WTC11 (cell line): Measurements from ENCODE around the gene SMIM26. TPM values are rescaled to one million over a fixed set of nuclear protein-coding genes. Genes with fewer than 3 reads are reported as not detected.

Experiments
- ATAC-seq: fragments of 200-7000 bp; cut with Tn5 transposase; 2 replicates; pipeline ENCODE4 v1.10.0; 2021; ENCODE audit warnings: mild to moderate bottlenecking, moderate library complexity
- CTCF ChIA-PET: fragments of 300-600 bp; sonication (Branson Sonifier 250); formaldehyde crosslinking; loops from one replicate; lab custom pipeline; 2021; ENCODE audit warnings: antibody characterized with exemption; lab: Charles Lee
- POLR2A ChIA-PET: fragments of 350-600 bp; sonication (Branson Sonifier 250); formaldehyde crosslinking; loops from one replicate; lab custom pipeline; 2021; ENCODE audit warnings: antibody characterized with exemption; lab: Charles Lee
- DNase-seq: peaks from one replicate; pipeline ENCODE4 v3.0.0; 2021; ENCODE audit warnings: low spot score
- H3K27ac Mint-ChIP-seq: 2 replicates; pipeline ENCODE4 v1.8.0; 2021; ENCODE audit warnings: mixed read lengths
- H3K27me3 Mint-ChIP-seq: 2 replicates; pipeline ENCODE4 v1.8.0; 2021; ENCODE audit warnings: low read depth, mild to moderate bottlenecking, moderate library complexity, mixed read lengths
- H3K36me3 Mint-ChIP-seq: 2 replicates; pipeline ENCODE4 v1.8.0; 2021; ENCODE audit warnings: mixed read lengths
- H3K4me1 Mint-ChIP-seq: 2 replicates; pipeline ENCODE4 v1.8.0; 2022; ENCODE audit warnings: mixed read lengths
- H3K4me3 Mint-ChIP-seq: 2 replicates; pipeline ENCODE4 v1.8.0; 2021; ENCODE audit warnings: mild to moderate bottlenecking, moderate library complexity, mixed read lengths
- H3K9me3 Mint-ChIP-seq: 2 replicates; pipeline ENCODE4 v1.8.0; 2021; ENCODE audit warnings: mixed read lengths
- ATF1 ChIP-seq: sonication (generic); formaldehyde crosslinking; IDR thresholded peaks from 2 replicates; pipeline ENCODE4 v1.8.1; 2023; ENCODE audit warnings: mild to moderate bottlenecking, moderate library complexity, missing genetic modification reagents
- CREB1 ChIP-seq: sonication (generic); formaldehyde crosslinking; IDR thresholded peaks from 2 replicates; pipeline ENCODE4 v1.8.0; 2023; ENCODE audit warnings: mild to moderate bottlenecking, missing genetic modification reagents
- E2F4 ChIP-seq: sonication (generic); formaldehyde crosslinking; IDR thresholded peaks from 2 replicates; pipeline ENCODE4 v1.8.1; 2022; ENCODE audit warnings: low read depth, mild to moderate bottlenecking, moderate library complexity, missing genetic modification reagents, borderline replicate concordance
- ERG ChIP-seq: fragments of 250-450 bp; sonication (Bioruptor Pico); IDR thresholded peaks from 2 replicates; pipeline ENCODE4 v1.8.0; 2021; ENCODE audit warnings: mild to moderate bottlenecking
- FOXJ3 ChIP-seq: sonication (generic); formaldehyde crosslinking; IDR thresholded peaks from 2 replicates; pipeline ENCODE4 v1.9.0; 2021; ENCODE audit warnings: missing genetic modification reagents, mild to moderate bottlenecking, borderline replicate concordance
- GRHL2 ChIP-seq: fragments of 250-450 bp; sonication (Bioruptor Pico); IDR thresholded peaks from 2 replicates; pipeline ENCODE4 v1.8.0; 2022; ENCODE audit warnings: mild to moderate bottlenecking, moderate library complexity; ENCODE audit not compliant: insufficient replicate concordance, severe bottlenecking
- NFATC4 ChIP-seq: fragments of 250-450 bp; sonication (Bioruptor Pico); IDR thresholded peaks from 2 replicates; pipeline ENCODE4 v1.9.0; 2021; ENCODE audit warnings: mild to moderate bottlenecking
- PRRX2 ChIP-seq: fragments of 250-450 bp; sonication (Bioruptor Pico); IDR thresholded peaks from 2 replicates; pipeline ENCODE4 v1.8.0; 2021; ENCODE audit warnings: mild to moderate bottlenecking
- RELA ChIP-seq: sonication (generic); formaldehyde crosslinking; IDR thresholded peaks from 2 replicates; pipeline ENCODE4 v1.8.1; 2022; ENCODE audit warnings: missing genetic modification reagents, mild to moderate bottlenecking, borderline replicate concordance
- SMAD3 ChIP-seq: sonication (generic); formaldehyde crosslinking; IDR thresholded peaks from 2 replicates; pipeline ENCODE4 v1.8.0; 2022; ENCODE audit warnings: missing genetic modification reagents, mild to moderate bottlenecking, borderline replicate concordance
- SOX15 ChIP-seq: fragments of 250-450 bp; sonication (Bioruptor Pico); IDR thresholded peaks from 2 replicates; pipeline ENCODE4 v1.9.0; 2021; ENCODE audit warnings: mild to moderate bottlenecking
- TEAD1 ChIP-seq: sonication (generic); formaldehyde crosslinking; IDR thresholded peaks from 2 replicates; pipeline ENCODE4 v1.8.0; 2022; ENCODE audit warnings: mild to moderate bottlenecking, missing genetic modification reagents
- USF2 ChIP-seq: sonication (generic); formaldehyde crosslinking; IDR thresholded peaks from 2 replicates; pipeline ENCODE4 v1.8.1; 2023; ENCODE audit warnings: mild to moderate bottlenecking, missing genetic modification reagents, moderate library complexity
- ZMAT4 ChIP-seq: fragments of 250-450 bp; sonication (Bioruptor Pico); IDR thresholded peaks from 2 replicates; pipeline ENCODE4 v1.9.0; 2021; ENCODE audit warnings: mild to moderate bottlenecking
- ZNF281 ChIP-seq: sonication (generic); formaldehyde crosslinking; IDR thresholded peaks from 2 replicates; pipeline ENCODE4 v1.8.0; 2023; ENCODE audit warnings: mild to moderate bottlenecking, missing genetic modification reagents
- ZNF317 ChIP-seq: sonication (generic); formaldehyde crosslinking; IDR thresholded peaks from 2 replicates; pipeline ENCODE4 v1.8.1; 2023; ENCODE audit warnings: low read depth, mild to moderate bottlenecking, moderate library complexity, missing genetic modification reagents, borderline replicate concordance
- ZNF416 ChIP-seq: fragments of 250-450 bp; sonication (Bioruptor Pico); IDR thresholded peaks from 2 replicates; pipeline ENCODE4 v1.9.0; 2021; ENCODE audit warnings: mild to moderate bottlenecking, inconsistent platforms
- ZNF532 ChIP-seq: fragments of 250-450 bp; sonication (Bioruptor Pico); IDR thresholded peaks from 2 replicates; pipeline ENCODE4 v1.9.0; 2021; ENCODE audit warnings: mild to moderate bottlenecking, borderline replicate concordance
- total RNA-seq: library from RNA; stranded (reverse); gene quantifications from 3 replicates; pipeline ENCODE4 v1.2.3, GENCODE V29; 2021

Gene SMIM26
- total RNA-seq, 1 experiment from 2014 or later = 71.9 TPM

- ATAC-seq = no peak
- DNase-seq = no peak
- POLR2A ChIA-PET = no interaction called here
- Mint-ChIP-seq H3K36me3 (peaks cover 4% of the 10 kb centered on the region; the same call in 1 of the 2 replicates), H3K27me3 (no peaks in the 10 kb centered on the region), H3K4me1 (peaks cover 13% of the 10 kb centered on the region), H3K4me3 (no peak overlapping the region), H3K9me3 (no peaks in the 10 kb centered on the region), H3K27ac (no peak overlapping the region)
- TF ChIP-seq TEAD1 (CRISPR knock-in tag) (no peak), ZMAT4 (CRISPR knock-in tag) (no peak), SOX15 (CRISPR knock-in tag) (no peak), USF2 (no peak), ZNF416 (CRISPR knock-in tag) (no peak), ATF1 (CRISPR knock-in tag) (no peak), FOXJ3 (CRISPR knock-in tag) (no peak), CREB1 (CRISPR knock-in tag) (no peak), PRRX2 (CRISPR knock-in tag) (no peak), ERG (no peak), GRHL2 (CRISPR knock-in tag) (no peak), SMAD3 (CRISPR knock-in tag) (no peak), ZNF317 (CRISPR knock-in tag) (no peak), RELA (CRISPR knock-in tag) (no peak), ZNF532 (CRISPR knock-in tag) (no peak), NFATC4 (CRISPR knock-in tag) (no peak), E2F4 (no peak), ZNF281 (CRISPR knock-in tag) (no peak)
- CTCF ChIA-PET = no interaction called here
Observed at GRCh38 chr20:18609741-18610140, 42.5 kb downstream of the SMIM26 start.
